Stimulated activated CD4-positive, alpha-beta T cell treated with anti-CD3 and anti-CD28 coated beads, TNF-alpha, amount 100 ng/mL, for 24 hours (primary cell): ENCODE data around the gene ZNF660.
"Not testable (repeated sequence)": the region's sequence is repeated elsewhere in the genome, so short reads cannot be mapped to it uniquely, and the experiment has no call there.

Experiments
- DNase-seq, 3 experiments: peaks; one replicate each; pipeline ENCODE4 v3.0.0-alpha.2; 2020; ENCODE audit warnings: low read depth in 3 of 3

ZNF660 gene

DNA sequence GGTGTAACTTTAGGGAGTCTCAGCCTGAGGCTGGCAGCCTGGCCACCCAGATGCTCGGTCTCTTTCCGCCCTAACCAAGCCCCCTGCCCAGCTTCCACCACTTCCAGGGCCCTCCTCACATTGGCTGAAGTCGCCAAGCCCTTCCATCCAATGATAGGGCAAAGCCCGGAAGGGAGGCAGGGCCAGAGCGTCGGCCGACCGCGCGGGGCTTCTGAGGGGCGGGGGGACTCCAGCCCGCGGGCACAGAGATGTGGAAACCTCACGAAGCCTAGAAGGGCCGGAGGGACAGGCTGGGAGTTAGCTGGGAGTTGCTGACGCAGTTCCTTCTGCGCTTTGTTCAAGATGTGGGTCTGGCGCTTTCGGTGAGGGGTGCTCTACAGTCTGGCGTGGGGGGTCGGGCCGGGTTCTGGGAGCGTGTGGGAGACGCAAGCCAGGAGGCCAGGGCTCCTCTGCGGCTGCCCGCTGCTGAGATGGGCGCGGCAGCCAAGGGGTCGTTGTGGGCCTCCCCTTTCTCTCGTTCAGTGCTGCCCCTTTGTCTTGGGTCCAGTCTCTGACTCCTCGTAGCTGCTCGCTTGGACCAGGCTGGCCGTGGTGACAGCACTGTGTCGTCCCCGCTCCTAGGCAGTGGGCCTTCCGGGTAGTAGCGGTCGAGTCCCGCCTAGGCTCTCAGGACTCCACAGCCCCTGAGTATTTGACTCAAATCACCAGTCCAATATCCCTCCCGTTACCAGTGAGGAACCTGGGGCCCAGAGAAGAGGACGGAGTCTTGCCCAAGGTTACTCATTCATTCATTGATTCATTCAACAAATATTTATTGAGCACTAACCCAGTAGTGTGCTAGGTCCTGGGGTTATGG is at the start of gene ZNF660:
ZNF660 (plus strand) TSS at position 319 of the 856 bp plus-strand sequence. CDS start 9,230 bp downstream, outside the sequence.
- DNase-seq, result no peak

DNA sequence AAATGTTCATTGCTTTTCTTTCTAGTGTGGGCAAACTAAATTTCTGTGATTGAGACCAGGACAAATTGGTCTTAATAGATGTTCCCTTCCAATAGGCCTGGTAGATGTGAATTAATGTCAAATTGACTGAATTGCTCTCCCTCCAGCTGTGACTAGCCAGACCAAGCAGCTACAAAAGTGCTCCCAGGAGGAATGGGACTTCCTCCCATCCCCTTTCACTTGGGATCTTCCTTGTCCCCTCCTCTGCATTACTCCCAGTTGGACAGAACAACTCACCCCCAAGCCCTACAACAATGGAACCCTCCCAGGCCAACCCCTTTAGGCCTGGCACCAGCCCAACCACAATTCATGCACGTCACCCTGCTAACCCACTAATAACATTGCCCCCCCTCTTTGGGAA is 49.4 kb upstream of the ZNF660 start:
- no peak for DNase-seq

DNA sequence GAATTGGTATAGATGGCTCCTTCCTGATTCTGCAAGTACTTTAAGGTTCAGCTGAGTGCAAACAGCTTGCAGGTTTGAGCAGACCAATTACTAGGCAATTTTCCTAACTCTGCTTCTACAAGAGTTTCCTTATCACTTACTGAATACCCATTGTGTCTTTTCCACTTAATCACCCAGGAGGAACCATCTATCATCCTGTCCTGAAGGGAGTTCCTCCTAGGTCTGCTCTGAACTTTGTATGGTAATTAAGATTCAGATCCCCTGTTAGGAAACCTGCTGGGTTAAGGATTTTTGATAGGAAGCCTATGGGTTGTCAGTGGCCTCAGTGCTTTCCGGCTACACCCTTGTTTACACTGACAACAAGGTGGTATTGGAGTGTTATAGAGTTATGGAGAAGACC is 40.0 kb upstream of the ZNF660 start:
- DNase-seq, result not testable (repeated sequence)

DNA sequence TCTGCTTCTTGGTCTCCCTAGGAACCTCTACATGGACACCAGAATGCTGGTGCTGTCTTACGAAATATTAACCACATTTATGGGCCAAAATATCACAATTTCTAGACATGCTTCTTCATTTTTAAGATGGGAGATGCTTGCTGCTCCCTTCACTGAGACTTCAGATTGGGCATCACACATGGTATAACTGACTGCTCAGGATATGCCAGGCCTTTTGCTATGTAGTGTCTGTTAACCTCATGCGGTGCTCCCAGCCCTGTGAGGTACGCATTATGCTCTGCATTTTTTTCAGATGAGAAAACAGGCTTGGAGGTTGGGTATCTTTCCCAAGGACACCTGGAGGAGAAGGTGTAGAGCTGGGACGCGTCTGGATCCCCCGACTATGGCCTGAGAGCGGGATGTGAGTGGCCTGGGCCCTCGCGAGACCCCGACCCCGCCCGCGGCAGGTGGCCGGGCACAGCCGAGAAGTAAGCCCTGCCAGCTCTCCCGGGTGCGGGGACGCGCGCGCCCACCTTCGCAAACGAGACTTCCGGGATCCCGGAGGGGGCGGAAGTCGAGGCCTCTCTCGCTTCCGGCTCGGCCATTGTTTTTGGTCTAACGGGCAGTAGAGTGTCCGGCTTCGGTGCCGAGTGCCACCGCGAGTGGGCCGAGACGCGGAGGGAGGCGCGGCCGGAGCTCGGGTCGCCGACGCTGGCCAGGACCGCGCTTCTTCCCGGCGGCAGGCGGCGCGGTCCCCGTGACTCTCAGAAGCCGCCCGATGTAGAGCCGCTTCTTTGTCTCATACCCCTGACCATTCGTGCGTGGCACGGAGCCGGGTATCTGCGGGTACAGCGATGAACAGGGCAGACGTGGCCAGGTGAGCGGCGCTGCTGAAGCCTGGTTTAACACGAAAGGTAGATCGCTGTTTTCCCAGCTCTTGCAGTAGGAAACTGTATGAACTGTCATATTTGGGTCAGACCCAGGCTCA is 29.9 kb upstream of the ZNF660 start, which contains the start of gene ZKSCAN7:
ZKSCAN7 (plus strand) TSS at position 568 of the 967 bp plus-strand sequence. CDS start 1,855 bp downstream, outside the sequence.
- DNase-seq, result peak; percentile 9 to 46 (median 29)

DNA sequence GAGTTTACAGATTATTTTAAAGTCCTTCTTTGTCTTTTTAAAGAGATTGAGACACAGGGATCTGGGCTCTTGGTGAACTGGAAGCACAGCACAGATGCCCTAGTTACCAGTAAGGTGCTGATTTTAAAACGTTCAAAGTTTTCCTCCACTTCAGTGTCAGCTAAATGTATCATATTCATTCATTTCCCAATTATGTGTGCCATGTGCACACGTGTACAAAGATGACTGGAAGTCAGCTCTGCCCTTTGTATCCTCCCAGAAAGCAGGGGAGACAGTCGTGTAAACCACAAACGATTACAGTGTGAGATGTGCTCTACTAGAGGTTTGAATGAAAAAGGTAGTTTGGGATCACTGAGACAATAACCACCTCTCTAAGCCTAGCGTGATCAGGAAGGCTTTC is 29.0 kb upstream of the ZNF660 start:
- no peak for DNase-seq

- DNase-seq, result no peak
Measured at GRCh38 chr3:44557074-44557473, 27.7 kb upstream of the ZNF660 start.

GRCh38 chr3:44561076-44561475 is 23.7 kb upstream of the ZNF660 start:
- no peak for DNase-seq

DNA sequence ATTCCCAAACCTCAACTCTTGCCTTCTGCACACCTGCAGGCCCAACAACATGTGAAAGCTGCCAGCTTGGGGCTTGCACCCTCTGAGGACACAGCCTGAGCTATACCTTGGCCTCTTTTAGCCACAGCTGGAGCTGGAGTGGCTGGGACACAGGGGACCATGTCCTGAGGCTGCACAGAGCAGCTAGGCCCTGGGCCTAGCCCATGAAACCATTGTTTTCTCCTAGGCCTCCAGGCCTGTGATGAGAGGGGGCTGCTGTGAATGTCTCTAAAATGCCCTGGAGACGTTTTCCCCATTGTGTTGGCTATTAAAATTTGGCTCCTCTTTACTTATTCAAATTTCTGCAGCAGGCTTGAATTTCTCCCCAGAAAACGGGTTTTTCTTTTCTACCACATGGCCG is 22.6 kb upstream of the ZNF660 start:
- DNase-seq, result no peak

- no peak for DNase-seq
Measured at GRCh38 chr3:44568561-44568960, 16.2 kb upstream of the ZNF660 start.

GRCh38 chr3:44571024-44571423 is 13.7 kb upstream of the ZNF660 start:
- DNase-seq, result no peak

DNA sequence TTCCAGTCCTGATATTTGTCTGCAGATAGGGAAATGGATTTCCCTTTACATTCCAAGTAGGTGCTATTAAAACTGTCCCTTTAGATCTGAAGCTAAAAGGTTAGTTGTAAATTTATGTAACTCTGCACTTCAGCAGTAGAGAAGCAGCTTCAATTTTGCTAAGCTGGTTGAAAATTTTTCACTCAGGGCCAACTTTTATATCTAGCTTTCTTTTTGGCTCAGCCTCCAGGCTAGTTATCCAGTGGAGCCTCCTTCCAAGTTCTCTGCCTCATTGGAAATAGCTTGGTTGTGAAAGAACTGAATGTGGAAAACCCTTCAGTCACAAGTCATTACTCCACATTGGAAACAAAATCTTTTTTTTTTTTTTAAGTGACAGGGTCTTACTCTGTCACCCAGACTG is 8.2 kb upstream of the ZNF660 start:
- DNase-seq, result no peak

DNA sequence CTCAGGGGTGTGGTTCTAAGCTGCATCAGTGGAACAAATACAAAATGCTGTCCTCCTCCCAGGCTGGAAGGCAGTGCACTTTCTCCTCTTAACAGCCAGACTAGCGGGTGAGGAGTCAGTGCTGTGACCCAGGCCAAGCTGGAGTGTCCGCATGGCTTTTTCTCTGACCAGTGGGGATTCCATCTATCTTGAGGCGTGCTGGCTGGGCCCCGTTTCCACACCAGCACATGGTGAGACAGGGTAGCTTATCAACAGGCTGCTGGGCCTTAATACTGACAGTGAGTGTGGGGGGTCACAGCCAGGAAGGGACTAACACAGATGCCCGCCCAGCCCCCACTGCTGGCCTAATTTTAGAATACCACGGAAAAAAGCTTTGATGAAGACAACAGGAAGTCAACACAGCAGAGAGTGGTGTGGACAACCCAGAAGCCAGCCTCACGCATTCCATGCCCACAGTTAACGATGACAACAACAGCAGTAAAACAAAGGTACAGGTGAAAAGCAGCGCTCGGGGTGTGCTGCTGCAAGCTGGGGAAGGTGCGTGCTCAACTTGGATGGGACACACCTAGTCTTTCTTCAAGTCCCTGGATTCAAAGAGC is 7.3 kb upstream of the ZNF660 start:
- not testable (repeated sequence) for DNase-seq

- DNase-seq, result not testable (repeated sequence)
Measured at GRCh38 chr3:44578316-44578715, 6.4 kb upstream of the ZNF660 start.

DNA sequence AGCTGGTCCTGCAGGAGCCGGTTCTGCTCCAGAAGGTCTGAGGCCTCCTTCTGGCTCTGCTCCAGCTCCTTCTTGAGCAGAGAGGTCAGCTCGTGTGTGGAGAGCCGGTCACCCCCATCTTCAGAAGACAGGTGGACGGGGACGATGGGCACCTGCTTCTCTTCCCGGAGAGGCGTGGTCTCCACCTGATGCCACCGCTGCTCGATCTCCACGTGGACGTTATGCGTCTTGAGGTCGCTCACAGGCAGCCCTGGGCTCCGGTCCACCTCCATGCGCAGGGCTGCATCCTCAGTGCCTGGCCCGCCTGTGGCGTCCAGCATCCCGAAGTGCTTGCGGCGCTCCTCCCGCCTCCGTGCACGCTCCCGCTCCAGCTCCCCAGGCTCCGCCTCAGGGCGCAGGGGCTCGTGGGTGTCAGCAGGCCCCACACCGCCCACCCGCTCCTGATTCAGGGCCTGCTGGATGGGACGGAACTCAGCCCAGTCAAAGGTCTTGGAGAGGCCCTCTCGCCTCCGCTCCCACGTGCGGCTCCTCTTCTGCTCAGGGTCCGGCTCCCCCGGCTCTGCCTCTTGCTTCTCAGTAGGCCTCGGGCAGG is 5.7 kb upstream of the ZNF660 start:
- not testable (repeated sequence) for DNase-seq

DNA sequence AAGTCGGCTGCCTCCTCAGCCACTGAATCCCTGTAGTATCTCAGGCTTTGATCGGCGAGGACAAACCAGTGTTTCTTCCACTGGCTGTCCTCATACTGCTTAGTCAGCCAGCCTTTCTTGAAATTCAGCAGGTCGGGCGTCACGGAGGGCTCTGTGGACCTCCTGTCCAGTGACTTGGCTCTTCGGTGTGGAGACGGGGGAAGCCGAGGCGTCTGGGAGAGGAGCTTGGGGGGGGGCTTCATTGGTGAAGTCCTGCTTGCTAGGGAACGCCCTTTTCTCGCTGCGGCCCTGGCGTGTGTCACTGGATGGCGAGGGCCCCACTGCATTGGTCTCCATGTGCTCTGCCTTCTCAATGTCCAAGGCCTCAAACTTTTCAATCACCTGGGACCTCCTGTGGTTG is 5.0 kb upstream of the ZNF660 start:
- not testable (repeated sequence) for DNase-seq

DNA sequence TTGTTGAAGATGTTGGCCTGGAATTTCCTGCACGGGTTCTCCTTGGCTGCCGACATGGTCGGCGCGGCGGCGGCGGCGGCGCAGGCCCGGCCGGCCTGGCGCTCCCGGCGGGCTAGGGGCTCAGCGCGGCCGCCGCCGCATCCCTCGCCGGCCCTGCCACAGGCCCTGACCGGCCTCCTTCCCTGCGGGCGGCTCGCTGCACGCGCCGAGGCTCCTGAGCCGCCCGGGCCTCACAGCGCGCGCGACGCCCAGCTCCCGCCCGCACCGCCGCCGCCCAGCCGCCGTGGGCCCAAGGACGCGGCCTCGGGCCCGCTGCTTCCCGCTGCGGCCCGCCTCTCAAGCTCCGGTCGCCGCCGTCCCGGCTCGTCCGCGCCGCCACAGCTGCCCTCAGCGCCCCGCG is 3.8 kb upstream of the ZNF660 start:
- DNase-seq, result not testable (repeated sequence)

GRCh38 chr3:44596621-44597020 is 11.9 kb downstream of the ZNF660 start:
- no peak for DNase-seq

GRCh38 chr3:44601749-44602148 is 17.0 kb downstream of the ZNF660 start:
- no peak for DNase-seq

DNA sequence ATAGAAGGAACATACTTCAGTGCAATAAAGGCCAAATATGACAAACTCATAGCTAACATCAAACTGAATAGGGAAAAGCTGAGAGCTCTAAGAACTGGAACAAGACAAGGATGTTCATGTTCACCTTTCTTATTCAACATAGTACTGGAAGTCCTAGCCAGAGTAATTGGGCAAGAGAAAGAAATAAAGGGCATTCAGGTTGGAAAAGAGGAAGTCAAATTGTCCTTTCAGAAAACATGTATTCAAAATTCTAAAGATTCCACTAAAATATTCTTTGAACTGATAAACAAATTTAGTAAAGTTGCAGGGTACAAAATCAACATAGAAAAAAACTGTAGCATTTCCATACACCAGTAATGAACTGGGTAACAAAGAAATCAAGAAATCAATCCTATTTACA is 27.9 kb downstream of the ZNF660 start:
- DNase-seq, result no peak

DNA sequence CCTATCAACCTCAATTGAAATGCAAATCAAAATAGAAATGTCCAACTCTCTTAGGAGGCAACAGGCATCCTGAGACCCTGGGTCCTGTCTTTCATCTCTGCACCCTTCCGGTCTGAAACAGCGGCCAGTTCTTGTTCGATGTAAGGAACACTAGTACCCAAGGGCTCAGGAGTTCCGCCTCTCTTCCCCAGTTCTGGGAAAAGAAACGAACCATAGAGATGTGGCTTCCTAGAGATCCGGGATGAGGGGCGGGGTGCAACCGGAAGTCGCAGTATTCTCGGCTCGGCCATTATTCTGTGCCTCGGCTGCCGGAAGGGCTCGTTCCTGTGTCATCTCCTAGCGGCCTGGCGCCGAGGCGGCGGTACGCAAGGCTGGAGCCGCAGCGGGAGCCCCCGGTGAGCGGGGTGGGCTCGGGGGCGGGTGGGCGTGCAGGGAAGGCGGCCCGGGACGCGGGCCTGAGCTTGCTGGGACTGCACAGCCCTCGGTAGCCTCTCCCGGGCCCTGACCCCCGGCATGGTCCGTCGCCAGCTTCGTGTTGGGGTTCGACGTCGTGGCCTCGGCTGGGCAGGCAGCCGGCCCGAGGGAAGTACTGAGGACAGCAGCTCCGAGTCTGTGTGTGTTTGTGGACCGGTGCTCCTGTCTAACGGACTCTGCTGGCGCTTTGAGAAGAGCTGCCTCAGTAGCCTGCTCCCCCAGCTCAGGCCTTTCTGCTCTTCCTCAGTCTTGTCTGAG is 40.2 kb downstream of the ZNF660 start, which contains the start of gene ZNF197:
ZNF197 (plus strand) TSS at position 288 of the 732 bp plus-strand sequence. CDS start 4,119 bp downstream, outside the sequence.
- DNase-seq, result peak; percentile 27 to 66 (median 51)

- DNase-seq, result no peak
Measured at GRCh38 chr3:44628716-44629115, 44.0 kb downstream of the ZNF660 start.
